Erythroblast (primary cell): ENCODE results near the gene CELF5.

Experiments
- GATA1 ChIP-seq: IDR thresholded peaks from 2 replicates; pipeline ENCODE4 v1.6.1; 2011; ENCODE audit warnings: low read depth, mild to moderate bottlenecking, control low read depth, low read length, moderate library complexity
- POLR2A ChIP-seq: IDR thresholded peaks from 2 replicates; pipeline ENCODE4 v1.6.1; 2011; ENCODE audit warnings: mild to moderate bottlenecking, low read length

DNA sequence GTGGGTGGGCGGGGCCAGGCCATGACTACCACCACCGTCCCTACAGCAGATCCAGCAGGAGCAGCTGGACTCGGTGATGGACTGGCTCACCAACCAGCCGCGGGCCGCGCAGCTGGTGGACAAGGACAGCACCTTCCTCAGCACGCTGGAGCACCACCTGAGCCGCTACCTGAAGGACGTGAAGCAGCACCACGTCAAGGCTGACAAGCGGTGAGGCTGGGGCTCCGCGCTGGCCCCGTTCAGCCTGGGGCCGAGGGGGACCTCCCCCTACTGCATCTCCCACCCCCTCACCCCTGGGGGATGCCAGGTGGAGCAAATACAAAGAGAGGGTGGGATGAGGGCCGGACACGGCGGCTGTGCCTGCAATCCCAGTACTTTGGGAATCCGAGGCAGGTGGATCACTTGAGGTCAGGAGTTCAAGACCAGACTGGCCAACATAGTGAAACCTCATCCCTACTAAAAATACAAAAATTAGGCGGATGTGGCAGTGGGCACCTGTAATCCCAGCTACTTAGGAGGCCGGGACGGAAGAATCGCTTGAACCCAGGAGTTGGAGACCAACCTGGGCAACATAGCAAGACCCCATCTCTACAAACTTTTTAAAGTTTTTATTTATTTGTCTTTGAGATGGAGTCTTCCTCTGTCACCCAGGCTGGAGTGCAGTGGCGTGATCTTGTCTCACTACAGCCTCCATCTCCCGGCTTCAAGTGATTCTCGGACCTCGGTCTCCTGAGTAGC is 18.1 kb upstream of the CELF5 start:
- TF ChIP-seq POLR2A: no peak
- no peak for TF ChIP-seq GATA1
